Neural cell (in vitro differentiated cells): ENCODE data around the gene LCN2. TPM values are rescaled to one million over a fixed set of nuclear protein-coding genes. Genes with fewer than 3 reads are reported as not detected.

ENCODE experiments used
- H2AFZ ChIP-seq: fragments of 200-600, 300-800 bp; sonication (generic), shearing (Covaris generic); 2 replicates; pipeline ENCODE4 v1.6.0; 2014; ENCODE audit warnings: low read depth, mild to moderate bottlenecking, antibody characterized with exemption, low read length, moderate library complexity
- H3F3A ChIP-seq: fragments of 200-600 bp; shearing (Covaris generic); 2 replicates; pipeline ENCODE4 v1.6.1; 2016; ENCODE audit warnings: mild to moderate bottlenecking, moderate library complexity, mixed read lengths, antibody characterized with exemption, low read length; ENCODE audit not compliant: insufficient read depth, poor library complexity, severe bottlenecking
- H3K27ac ChIP-seq: fragments of 200-600, 300-800 bp; sonication (generic), shearing (Covaris generic); 2 replicates; pipeline ENCODE4 v1.5.1; 2014; ENCODE audit warnings: mild to moderate bottlenecking, low read length, moderate library complexity
- H3K27me3 ChIP-seq: fragments of 300-800, 200-600 bp; sonication (generic), shearing (Covaris generic); 2 replicates; pipeline ENCODE4 v1.6.0; 2014; ENCODE audit warnings: mild to moderate bottlenecking, low read depth, low read length, moderate library complexity; ENCODE audit not compliant: insufficient read depth
- H3K36me3 ChIP-seq: fragments of 300-800, 200-600 bp; sonication (generic), shearing (Covaris generic); 2 replicates; pipeline ENCODE4 v1.5.1; 2014; ENCODE audit warnings: mild to moderate bottlenecking, antibody characterized with exemption, low read length, moderate library complexity; ENCODE audit not compliant: insufficient read depth
- H3K4me2 ChIP-seq: fragments of 300-800, 200-600 bp; sonication (generic), shearing (Covaris generic); 2 replicates; pipeline ENCODE4 v1.6.0; 2014; ENCODE audit warnings: mild to moderate bottlenecking, low read length
- H3K4me3 ChIP-seq: fragments of 300-800, 200-600 bp; sonication (generic), shearing (Covaris generic); 2 replicates; pipeline ENCODE4 v1.5.1; 2014; ENCODE audit warnings: mild to moderate bottlenecking, low read length, moderate library complexity
- H3K79me2 ChIP-seq: fragments of 200-600 bp; shearing (Covaris generic); replicated peaks from 2 replicates; pipeline ENCODE4 v1.6.0; 2014; ENCODE audit warnings: mild to moderate bottlenecking, low read length, moderate library complexity; ENCODE audit not compliant: insufficient read depth
- H3K9ac ChIP-seq: fragments of 300-800, 200-600 bp; sonication (generic), shearing (Covaris generic); 2 replicates; pipeline ENCODE4 v1.6.1; 2016; ENCODE audit warnings: mild to moderate bottlenecking, low read length, mixed read lengths
- H3K9me2 ChIP-seq: fragments of 200-600 bp; shearing (Covaris generic); 2 replicates; pipeline ENCODE4 v1.6.1; 2016; ENCODE audit warnings: mild to moderate bottlenecking, low read length, mixed read lengths; ENCODE audit not compliant: insufficient read depth
- H3K9me3 ChIP-seq: fragments of 200-600, 300-800 bp; sonication (generic), shearing (Covaris generic); 2 replicates; pipeline ENCODE4 v1.6.1; 2016; ENCODE audit warnings: mild to moderate bottlenecking, mixed run types, low read length, moderate library complexity, mixed read lengths
- H4K20me1 ChIP-seq: fragments of 200-600 bp; shearing (Covaris generic); 2 replicates; pipeline ENCODE4 v1.6.1; 2016; ENCODE audit warnings: mild to moderate bottlenecking, mixed run types; ENCODE audit not compliant: insufficient read depth
- EP300 ChIP-seq: fragments of 450-650 bp; conservative IDR thresholded peaks from 2 replicates; pipeline ENCODE4 v1.6.1; 2014; ENCODE audit warnings: antibody characterized with exemption, mild to moderate bottlenecking, moderate library complexity; ENCODE audit not compliant: poor library complexity, severe bottlenecking
- EZH2 ChIP-seq: fragments of 200-600, 300-800 bp; shearing (Covaris generic), sonication (generic); IDR thresholded peaks from 2 replicates; pipeline ENCODE4 v1.6.1; 2014; ENCODE audit warnings: antibody characterized with exemption, low read length, borderline replicate concordance, mild to moderate bottlenecking; ENCODE audit not compliant: insufficient read depth, poor library complexity, severe bottlenecking
- MXI1 ChIP-seq: fragments of 450-650 bp; conservative IDR thresholded peaks from 2 replicates; pipeline ENCODE4 v1.6.1; 2014; ENCODE audit warnings: antibody characterized with exemption, mild to moderate bottlenecking; ENCODE audit not compliant: poor library complexity, severe bottlenecking
- POLR2AphosphoS5 ChIP-seq: IDR thresholded peaks from 2 replicates; pipeline ENCODE4 v1.6.1; 2012
- RAD21 ChIP-seq: fragments of 450-650 bp; conservative IDR thresholded peaks from 2 replicates; pipeline ENCODE4 v1.6.1; 2014; ENCODE audit warnings: antibody characterized with exemption, mild to moderate bottlenecking, moderate library complexity
- SMC3 ChIP-seq: fragments of 450-650 bp; conservative IDR thresholded peaks from 2 replicates; pipeline ENCODE4 v1.6.1; 2014; ENCODE audit warnings: antibody characterized with exemption, mild to moderate bottlenecking, moderate library complexity; ENCODE audit not compliant: poor library complexity
- TAF1 ChIP-seq: IDR thresholded peaks from 2 replicates; pipeline ENCODE4 v1.6.1; 2012; ENCODE audit warnings: low read depth
- polyA plus RNA-seq: library from polyadenylated mRNA; depleted of rRNA; stranded (reverse); fragments of >200 nt; gene quantifications from 2 replicates; pipeline ENCODE4 v1.2.3, GENCODE V29; 2014
- TF ChIP-seq, protein P1 (sequence below): fragments of 450-650 bp; IDR thresholded peaks from 2 replicates; pipeline ENCODE4 v1.5.1; 2014; ENCODE audit warnings: antibody characterized with exemption, mild to moderate bottlenecking, moderate library complexity; ENCODE audit not compliant: poor library complexity, severe bottlenecking
- TF ChIP-seq, protein P2 (sequence below): IDR thresholded peaks from 2 replicates; pipeline ENCODE4 v1.6.1; 2012; ENCODE audit warnings: borderline replicate concordance

The LCN2 gene
- polyA plus RNA-seq, 1 donor from 2014 or later: not detected

DNA sequence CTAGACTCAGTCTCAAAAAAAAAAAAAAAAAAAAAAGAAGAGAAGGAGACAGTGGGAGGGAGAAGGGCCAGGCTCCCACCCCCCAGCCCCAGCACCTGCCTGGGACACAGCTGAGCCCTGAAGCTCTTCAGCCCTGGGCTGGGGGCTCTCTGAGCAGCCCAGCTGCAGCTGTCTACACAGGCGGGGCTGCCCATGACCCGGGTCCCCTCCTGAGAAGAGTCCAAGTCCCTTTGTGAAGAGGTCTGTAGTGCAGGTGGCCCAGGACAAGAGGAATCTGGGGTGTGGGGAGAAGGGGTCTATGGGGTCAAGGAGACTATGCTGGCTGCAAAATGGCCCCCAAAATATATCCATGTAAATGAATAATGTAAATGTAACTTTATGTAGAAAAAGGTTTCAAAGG, 6.7 kb upstream of the LCN2 start:
- no peak overlapping the region for H2AFZ ChIP-seq
- H3K27ac ChIP-seq: no peak overlapping the region
- no peaks in the 10 kb centered on the region for H3K9me2 ChIP-seq
- no peak overlapping the region for H3K4me3 ChIP-seq
- no peaks in the 10 kb centered on the region for H3K9me3 ChIP-seq
- H3K79me2 ChIP-seq: no peaks in the 10 kb centered on the region
- no peak overlapping the region for H3K4me2 ChIP-seq
- H4K20me1 ChIP-seq: no peaks in the 10 kb centered on the region
- no peaks in the 10 kb centered on the region for H3F3A ChIP-seq
- H3K27me3 ChIP-seq: no peaks in the 10 kb centered on the region
- TF ChIP-seq EP300 (no peak), SMC3 (no peak), POLR2AphosphoS5 (no peak), TAF1 (no peak), RAD21 (no peak), EZH2 (no peak), MXI1 (no peak)
- TF ChIP-seq, protein P1, sequence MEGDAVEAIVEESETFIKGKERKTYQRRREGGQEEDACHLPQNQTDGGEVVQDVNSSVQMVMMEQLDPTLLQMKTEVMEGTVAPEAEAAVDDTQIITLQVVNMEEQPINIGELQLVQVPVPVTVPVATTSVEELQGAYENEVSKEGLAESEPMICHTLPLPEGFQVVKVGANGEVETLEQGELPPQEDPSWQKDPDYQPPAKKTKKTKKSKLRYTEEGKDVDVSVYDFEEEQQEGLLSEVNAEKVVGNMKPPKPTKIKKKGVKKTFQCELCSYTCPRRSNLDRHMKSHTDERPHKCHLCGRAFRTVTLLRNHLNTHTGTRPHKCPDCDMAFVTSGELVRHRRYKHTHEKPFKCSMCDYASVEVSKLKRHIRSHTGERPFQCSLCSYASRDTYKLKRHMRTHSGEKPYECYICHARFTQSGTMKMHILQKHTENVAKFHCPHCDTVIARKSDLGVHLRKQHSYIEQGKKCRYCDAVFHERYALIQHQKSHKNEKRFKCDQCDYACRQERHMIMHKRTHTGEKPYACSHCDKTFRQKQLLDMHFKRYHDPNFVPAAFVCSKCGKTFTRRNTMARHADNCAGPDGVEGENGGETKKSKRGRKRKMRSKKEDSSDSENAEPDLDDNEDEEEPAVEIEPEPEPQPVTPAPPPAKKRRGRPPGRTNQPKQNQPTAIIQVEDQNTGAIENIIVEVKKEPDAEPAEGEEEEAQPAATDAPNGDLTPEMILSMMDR: no peak
- TF ChIP-seq, protein P2, sequence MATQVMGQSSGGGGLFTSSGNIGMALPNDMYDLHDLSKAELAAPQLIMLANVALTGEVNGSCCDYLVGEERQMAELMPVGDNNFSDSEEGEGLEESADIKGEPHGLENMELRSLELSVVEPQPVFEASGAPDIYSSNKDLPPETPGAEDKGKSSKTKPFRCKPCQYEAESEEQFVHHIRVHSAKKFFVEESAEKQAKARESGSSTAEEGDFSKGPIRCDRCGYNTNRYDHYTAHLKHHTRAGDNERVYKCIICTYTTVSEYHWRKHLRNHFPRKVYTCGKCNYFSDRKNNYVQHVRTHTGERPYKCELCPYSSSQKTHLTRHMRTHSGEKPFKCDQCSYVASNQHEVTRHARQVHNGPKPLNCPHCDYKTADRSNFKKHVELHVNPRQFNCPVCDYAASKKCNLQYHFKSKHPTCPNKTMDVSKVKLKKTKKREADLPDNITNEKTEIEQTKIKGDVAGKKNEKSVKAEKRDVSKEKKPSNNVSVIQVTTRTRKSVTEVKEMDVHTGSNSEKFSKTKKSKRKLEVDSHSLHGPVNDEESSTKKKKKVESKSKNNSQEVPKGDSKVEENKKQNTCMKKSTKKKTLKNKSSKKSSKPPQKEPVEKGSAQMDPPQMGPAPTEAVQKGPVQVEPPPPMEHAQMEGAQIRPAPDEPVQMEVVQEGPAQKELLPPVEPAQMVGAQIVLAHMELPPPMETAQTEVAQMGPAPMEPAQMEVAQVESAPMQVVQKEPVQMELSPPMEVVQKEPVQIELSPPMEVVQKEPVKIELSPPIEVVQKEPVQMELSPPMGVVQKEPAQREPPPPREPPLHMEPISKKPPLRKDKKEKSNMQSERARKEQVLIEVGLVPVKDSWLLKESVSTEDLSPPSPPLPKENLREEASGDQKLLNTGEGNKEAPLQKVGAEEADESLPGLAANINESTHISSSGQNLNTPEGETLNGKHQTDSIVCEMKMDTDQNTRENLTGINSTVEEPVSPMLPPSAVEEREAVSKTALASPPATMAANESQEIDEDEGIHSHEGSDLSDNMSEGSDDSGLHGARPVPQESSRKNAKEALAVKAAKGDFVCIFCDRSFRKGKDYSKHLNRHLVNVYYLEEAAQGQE: no peak
- no peak overlapping the region for H3K9ac ChIP-seq
- no peaks in the 10 kb centered on the region for H3K36me3 ChIP-seq

DNA sequence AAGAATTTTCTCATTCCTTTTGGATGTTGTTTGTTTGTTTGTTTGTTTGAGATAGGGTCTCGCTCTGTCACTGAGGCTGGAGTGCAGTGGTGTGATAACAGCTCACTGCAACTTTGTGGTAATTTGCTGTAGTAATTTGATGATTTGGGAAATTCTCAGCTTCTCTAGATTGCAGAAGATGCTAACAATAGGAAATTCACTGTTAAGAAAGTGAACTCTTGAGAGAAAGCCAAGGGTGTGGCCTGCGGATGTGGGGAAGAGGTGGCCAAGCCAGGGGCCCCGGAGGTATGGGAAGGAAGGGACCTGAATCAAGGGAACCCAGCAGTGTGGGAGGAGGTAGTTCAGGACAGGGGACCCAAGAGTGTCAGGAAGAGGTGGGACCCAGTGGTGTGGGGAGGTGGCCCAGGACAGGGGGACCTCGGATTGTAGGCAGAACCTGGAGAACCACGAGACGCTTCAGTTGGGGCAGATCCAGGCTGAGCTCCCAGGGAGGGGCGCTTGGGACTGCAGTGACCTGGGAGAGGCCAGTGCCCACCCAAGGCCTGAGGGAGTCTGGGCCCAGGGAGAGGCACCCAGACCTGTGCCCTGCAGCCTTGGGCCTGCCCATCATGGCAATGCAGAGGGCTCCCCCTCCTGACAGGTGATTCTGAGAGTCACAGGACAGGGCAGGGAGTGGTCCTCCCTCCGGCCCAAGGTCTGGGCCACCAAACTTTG, 5.6 kb upstream of the LCN2 start:
- no peaks in the 10 kb centered on the region for H3F3A ChIP-seq
- no peaks in the 10 kb centered on the region for H4K20me1 ChIP-seq
- no peaks in the 10 kb centered on the region for H3K79me2 ChIP-seq
- TF ChIP-seq MXI1 (no peak), EP300 (no peak), SMC3 (no peak), POLR2AphosphoS5 (no peak), TAF1 (no peak), EZH2 (no peak), RAD21 (no peak)
- TF ChIP-seq, protein P2: no peak
- TF ChIP-seq, protein P1: no peak
- no peaks in the 10 kb centered on the region for H3K36me3 ChIP-seq
- H3K27ac ChIP-seq: no peak overlapping the region
- H3K9ac ChIP-seq: no peak overlapping the region
- H3K9me3 ChIP-seq: no peaks in the 10 kb centered on the region
- no peaks in the 10 kb centered on the region for H3K27me3 ChIP-seq
- H3K4me3 ChIP-seq: no peak overlapping the region
- H3K4me2 ChIP-seq: no peak overlapping the region
- no peak overlapping the region for H2AFZ ChIP-seq
- no peaks in the 10 kb centered on the region for H3K9me2 ChIP-seq
